Eye (tissue), 1 donor: ENCODE measurements around the gene SEZ6L2.
"Not testable (repeated sequence)": the region's sequence is repeated elsewhere in the genome, so short reads cannot be mapped to it uniquely, and the experiment has no call there.

Source experiments
- DNase-seq: peaks from one replicate; pipeline ENCODE4 v3.0.0-alpha.2; 2015

SEZ6L2 gene

GRCh38 chr16:29899516-29900101 is at the start of gene SEZ6L2:
Gene SEZ6L2 (minus strand): TSS chr16:29899550. CDS start chr16:29899019, 531 bp downstream.
- DNase-seq: peak; percentile 92

- no peak for DNase-seq
Observed at GRCh38 chr16:29947897-29948296, 48.5 kb upstream of the SEZ6L2 start.

GRCh38 chr16:29943846-29944799 is 44.8 kb upstream of the SEZ6L2 start:
- peak; percentile 56 for DNase-seq

- DNase-seq: no peak
Observed at GRCh38 chr16:29940656-29941055, 41.3 kb upstream of the SEZ6L2 start.

GRCh38 chr16:29931750-29932149 is 32.4 kb upstream of the SEZ6L2 start:
- DNase-seq: not testable (repeated sequence)

- DNase-seq: no peak
Observed at GRCh38 chr16:29927070-29927905, 27.9 kb upstream of the SEZ6L2 start.

- no peak for DNase-seq
Observed at GRCh38 chr16:29926711-29927052, 27.3 kb upstream of the SEZ6L2 start.

GRCh38 chr16:29925781-29926710 is 26.7 kb upstream of the SEZ6L2 start, which contains the start of gene KCTD13:
Gene KCTD13 (minus strand): TSS chr16:29926226. CDS start chr16:29926033, 193 bp downstream.
- peak; percentile 97 for DNase-seq

GRCh38 chr16:29925105-29925756 is 25.9 kb upstream of the SEZ6L2 start:
- peak; percentile 33 for DNase-seq

GRCh38 chr16:29922986-29923501 is 23.7 kb upstream of the SEZ6L2 start:
- DNase-seq: no peak

- no peak for DNase-seq
Observed at GRCh38 chr16:29922326-29922725, 23.0 kb upstream of the SEZ6L2 start.

- DNase-seq: no peak
Observed at GRCh38 chr16:29921034-29921385, 21.7 kb upstream of the SEZ6L2 start.

GRCh38 chr16:29920288-29921033 is 21.1 kb upstream of the SEZ6L2 start:
- DNase-seq: no peak

GRCh38 chr16:29916979-29917378 is 17.6 kb upstream of the SEZ6L2 start:
- no peak for DNase-seq

- no peak for DNase-seq
Observed at GRCh38 chr16:29915590-29916247, 16.4 kb upstream of the SEZ6L2 start.

- no peak for DNase-seq
Observed at GRCh38 chr16:29913514-29913913, 14.2 kb upstream of the SEZ6L2 start.

- no peak for DNase-seq
Observed at GRCh38 chr16:29912087-29912486, 12.7 kb upstream of the SEZ6L2 start.

- no peak for DNase-seq
Observed at GRCh38 chr16:29911676-29912010, 12.3 kb upstream of the SEZ6L2 start.

- no peak for DNase-seq
Observed at GRCh38 chr16:29910819-29911675, 11.7 kb upstream of the SEZ6L2 start.
